ENCODE data around the gene CFAP46. TPM values are rescaled to one million over a fixed set of nuclear protein-coding genes. Genes with fewer than 3 reads are reported as not detected.

The CFAP46 gene
- polyA plus RNA-seq, 1 of the 3 experiments (the other 2 are of a cell fraction) = 3.9 TPM

DNA sequence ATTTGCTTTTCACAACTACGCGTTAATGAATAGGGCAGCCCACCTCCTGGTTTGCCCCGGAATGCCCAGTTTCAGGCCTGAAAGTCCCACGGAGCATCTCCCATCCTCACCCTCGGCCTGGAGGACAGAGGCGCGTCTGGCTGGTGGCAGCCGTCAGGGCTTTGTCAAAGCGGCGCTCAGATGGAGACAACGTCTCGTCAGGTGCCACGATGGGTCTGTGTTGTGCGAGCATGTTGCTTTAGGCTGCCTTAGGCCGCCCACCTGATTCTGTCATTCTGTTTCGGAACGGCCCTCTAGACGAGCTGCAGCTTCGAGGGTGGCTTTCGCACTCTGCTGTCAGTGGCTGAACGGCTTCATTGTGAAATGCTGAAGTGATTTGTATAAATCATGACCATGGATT is 39.4 kb upstream of the CFAP46 start (continued):
- TF ChIP-seq, protein P1, sequence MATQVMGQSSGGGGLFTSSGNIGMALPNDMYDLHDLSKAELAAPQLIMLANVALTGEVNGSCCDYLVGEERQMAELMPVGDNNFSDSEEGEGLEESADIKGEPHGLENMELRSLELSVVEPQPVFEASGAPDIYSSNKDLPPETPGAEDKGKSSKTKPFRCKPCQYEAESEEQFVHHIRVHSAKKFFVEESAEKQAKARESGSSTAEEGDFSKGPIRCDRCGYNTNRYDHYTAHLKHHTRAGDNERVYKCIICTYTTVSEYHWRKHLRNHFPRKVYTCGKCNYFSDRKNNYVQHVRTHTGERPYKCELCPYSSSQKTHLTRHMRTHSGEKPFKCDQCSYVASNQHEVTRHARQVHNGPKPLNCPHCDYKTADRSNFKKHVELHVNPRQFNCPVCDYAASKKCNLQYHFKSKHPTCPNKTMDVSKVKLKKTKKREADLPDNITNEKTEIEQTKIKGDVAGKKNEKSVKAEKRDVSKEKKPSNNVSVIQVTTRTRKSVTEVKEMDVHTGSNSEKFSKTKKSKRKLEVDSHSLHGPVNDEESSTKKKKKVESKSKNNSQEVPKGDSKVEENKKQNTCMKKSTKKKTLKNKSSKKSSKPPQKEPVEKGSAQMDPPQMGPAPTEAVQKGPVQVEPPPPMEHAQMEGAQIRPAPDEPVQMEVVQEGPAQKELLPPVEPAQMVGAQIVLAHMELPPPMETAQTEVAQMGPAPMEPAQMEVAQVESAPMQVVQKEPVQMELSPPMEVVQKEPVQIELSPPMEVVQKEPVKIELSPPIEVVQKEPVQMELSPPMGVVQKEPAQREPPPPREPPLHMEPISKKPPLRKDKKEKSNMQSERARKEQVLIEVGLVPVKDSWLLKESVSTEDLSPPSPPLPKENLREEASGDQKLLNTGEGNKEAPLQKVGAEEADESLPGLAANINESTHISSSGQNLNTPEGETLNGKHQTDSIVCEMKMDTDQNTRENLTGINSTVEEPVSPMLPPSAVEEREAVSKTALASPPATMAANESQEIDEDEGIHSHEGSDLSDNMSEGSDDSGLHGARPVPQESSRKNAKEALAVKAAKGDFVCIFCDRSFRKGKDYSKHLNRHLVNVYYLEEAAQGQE (IDR thresholded peaks at IDR 0.05; ENCODE audit: low read depth, low read length) = no peak
- no peak for TF ChIP-seq RAD21 (IDR thresholded peaks at IDR 0.05; ENCODE audit: low read length)
- TF ChIP-seq, protein P2, sequence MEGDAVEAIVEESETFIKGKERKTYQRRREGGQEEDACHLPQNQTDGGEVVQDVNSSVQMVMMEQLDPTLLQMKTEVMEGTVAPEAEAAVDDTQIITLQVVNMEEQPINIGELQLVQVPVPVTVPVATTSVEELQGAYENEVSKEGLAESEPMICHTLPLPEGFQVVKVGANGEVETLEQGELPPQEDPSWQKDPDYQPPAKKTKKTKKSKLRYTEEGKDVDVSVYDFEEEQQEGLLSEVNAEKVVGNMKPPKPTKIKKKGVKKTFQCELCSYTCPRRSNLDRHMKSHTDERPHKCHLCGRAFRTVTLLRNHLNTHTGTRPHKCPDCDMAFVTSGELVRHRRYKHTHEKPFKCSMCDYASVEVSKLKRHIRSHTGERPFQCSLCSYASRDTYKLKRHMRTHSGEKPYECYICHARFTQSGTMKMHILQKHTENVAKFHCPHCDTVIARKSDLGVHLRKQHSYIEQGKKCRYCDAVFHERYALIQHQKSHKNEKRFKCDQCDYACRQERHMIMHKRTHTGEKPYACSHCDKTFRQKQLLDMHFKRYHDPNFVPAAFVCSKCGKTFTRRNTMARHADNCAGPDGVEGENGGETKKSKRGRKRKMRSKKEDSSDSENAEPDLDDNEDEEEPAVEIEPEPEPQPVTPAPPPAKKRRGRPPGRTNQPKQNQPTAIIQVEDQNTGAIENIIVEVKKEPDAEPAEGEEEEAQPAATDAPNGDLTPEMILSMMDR (IDR thresholded peaks at IDR 0.05) = no peak
- no peak for TF ChIP-seq NFIC (IDR thresholded peaks at IDR 0.05; ENCODE audit: borderline replicate concordance)
- TF ChIP-seq RCOR1 (IDR thresholded peaks at IDR 0.05; ENCODE audit: low read length) = no peak
- no peak for TF ChIP-seq FOXM1 (IDR thresholded peaks at IDR 0.05; ENCODE audit: low read depth)
- no peak for TF ChIP-seq NRF1 (IDR thresholded peaks at IDR 0.05; ENCODE audit: low read depth, low read length)

DNA sequence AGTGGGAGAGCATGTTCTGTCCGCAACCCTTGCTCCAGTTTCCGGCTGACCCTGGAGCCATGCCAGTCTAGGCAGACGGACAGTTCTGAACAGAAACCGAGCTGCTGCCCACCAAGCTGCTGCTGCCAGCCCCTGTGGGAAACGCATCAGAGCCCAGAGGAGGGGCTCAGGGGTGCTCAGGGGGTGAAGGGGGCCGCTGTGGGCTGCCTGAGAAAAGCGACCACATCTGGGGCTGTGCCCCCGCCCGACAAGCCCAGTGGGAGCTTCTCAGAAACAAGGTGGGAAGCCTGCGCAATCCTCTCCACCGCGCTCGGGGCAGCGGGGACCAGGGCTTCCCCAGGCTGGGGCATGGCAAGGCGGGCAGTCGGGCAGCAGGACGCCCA is 38.8 kb upstream of the CFAP46 start:
- Histone ChIP-seq H3K9me3 (no peaks in the 10 kb centered on the region), H3K36me3 (replicated peaks in 1 of 2; ENCODE audit: control insufficient read depth in 1 of 2, insufficient read depth in 2 of 2, low read length in 1 of 2) (no peaks in the 10 kb centered on the region), H3K9ac (no peak overlapping the region), H3F3A (replicated peaks; ENCODE audit: insufficient read depth) (no peaks in the 10 kb centered on the region), H3K27me3 (ENCODE audit: insufficient read depth) (no peaks in the 10 kb centered on the region), H2AFZ (ENCODE audit: low read depth) (no peak overlapping the region), H3K9me2 (no peaks in the 10 kb centered on the region), H4K20me1 (ENCODE audit: insufficient read depth) (no peaks in the 10 kb centered on the region), H3K79me2 (ENCODE audit: insufficient read depth) (no peaks in the 10 kb centered on the region), H3K27ac (ENCODE audit: low read depth in 2 of 2, low read length in 1 of 2) (no peak overlapping the region), H3K4me2 (no peak overlapping the region), H3K4me3 (ENCODE audit: low read depth in 2 of 2, low read length in 1 of 2) (no peak overlapping the region), H3K4me1 (ENCODE audit: control insufficient read depth in 1 of 2, insufficient read depth in 2 of 2, low read depth in 1 of 2, low read length in 1 of 2) (no peaks in the 10 kb centered on the region; a peak in 1 of 4 replicates)
- TF ChIP-seq RFX5 (IDR thresholded peaks at IDR 0.05; ENCODE audit: low read length) (no peak), RXRA (IDR thresholded peaks at IDR 0.05; ENCODE audit: borderline replicate concordance, low read depth) (no peak), SMC3 (IDR thresholded peaks at IDR 0.05; ENCODE audit: low read depth, low read length) (no peak)
- TF ChIP-seq, protein P1 (IDR thresholded peaks at IDR 0.05; ENCODE audit: low read depth, low read length) = no peak
- ChIA-PET POLR2A (no interaction called here), CTCF (no interaction called here)
- 69% methylated on average over 2 of the region's 17 CpGs for WGBS (ENCODE audit: low lambda C conversion rate)
- DNase-seq = no peak
